Chondrocyte (in vitro differentiated cells): Measurements from ENCODE around the gene ZNF804B. TPM values are rescaled to one million over a fixed set of nuclear protein-coding genes. Genes with fewer than 3 reads are reported as not detected.

ENCODE experiments used
- DNase-seq: peaks from one replicate; pipeline ENCODE4 v3.0.0; 2021; ENCODE audit warnings: mixed read lengths, low spot score
- H3K27ac Mint-ChIP-seq: one replicate; pipeline ENCODE4 v1.8.0; 2021; ENCODE audit warnings: mild to moderate bottlenecking, moderate library complexity, mixed read lengths; ENCODE audit not compliant: unreplicated experiment
- H3K27me3 Mint-ChIP-seq: 2 replicates; pipeline ENCODE4 v1.8.0; 2021; ENCODE audit warnings: low read depth, mixed read lengths
- H3K36me3 Mint-ChIP-seq: 2 replicates; pipeline ENCODE4 v1.8.0; 2021; ENCODE audit warnings: low read depth, mixed read lengths
- H3K4me1 Mint-ChIP-seq: 2 replicates; pipeline ENCODE4 v1.8.0; 2021; ENCODE audit warnings: low read depth, mild to moderate bottlenecking, mixed read lengths
- H3K4me3 Mint-ChIP-seq: one replicate; pipeline ENCODE4 v1.8.0; 2021; ENCODE audit warnings: mild to moderate bottlenecking, moderate library complexity, mixed read lengths; ENCODE audit not compliant: unreplicated experiment
- H3K9me3 Mint-ChIP-seq: 2 replicates; pipeline ENCODE4 v1.8.0; 2021; ENCODE audit warnings: low read depth, mixed read lengths
- CTCF ChIP-seq: fragments of 200-600 bp; sonication (generic); IDR thresholded peaks from 2 replicates; pipeline ENCODE4 v1.5.0; 2021; ENCODE audit warnings: antibody characterized with exemption, mild to moderate bottlenecking, moderate library complexity
- total RNA-seq: library from RNA; stranded (reverse); gene quantifications from 3 replicates; pipeline ENCODE4 v1.2.1, GENCODE V29; 2021

The ZNF804B gene
- total RNA-seq, 1 donor from 2014 or later = not detected

GRCh38 chr7:89072081-89072480, 312.6 kb downstream of the ZNF804B start:
- peaks cover 5% of the 10 kb centered on the region for H3K9me3 Mint-ChIP-seq
- no peak overlapping the region for H3K4me3 Mint-ChIP-seq
- peaks cover 3% of the 10 kb centered on the region for H3K27me3 Mint-ChIP-seq
- no peak overlapping the region for H3K27ac Mint-ChIP-seq
- no peak for DNase-seq
- H3K36me3 Mint-ChIP-seq = peaks cover 2% of the 10 kb centered on the region
- no peak for TF ChIP-seq CTCF
- no peaks in the 10 kb centered on the region for H3K4me1 Mint-ChIP-seq

DNA sequence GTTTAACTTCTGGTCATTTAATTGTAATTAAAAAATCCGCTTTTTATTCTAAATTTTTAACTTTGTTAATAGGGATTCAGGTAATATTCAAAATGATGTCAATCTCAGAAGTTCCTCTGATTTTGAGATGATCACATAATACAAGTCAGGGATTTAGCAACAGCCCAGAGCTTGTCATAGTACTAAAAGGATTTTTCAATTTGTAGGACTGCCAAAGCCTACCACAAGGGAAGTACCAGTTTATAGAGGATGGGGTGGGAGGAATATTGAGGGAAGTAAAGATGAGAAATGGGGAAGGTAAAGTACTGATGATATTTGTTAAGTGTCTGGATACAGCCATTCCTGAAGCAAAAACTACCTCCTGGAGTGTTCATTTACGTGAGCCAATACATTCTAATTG, 314.3 kb downstream of the ZNF804B start:
- Mint-ChIP-seq H3K27ac (no peak overlapping the region), H3K36me3 (peaks cover 2% of the 10 kb centered on the region), H3K4me3 (no peak overlapping the region), H3K9me3 (peaks cover 5% of the 10 kb centered on the region), H3K4me1 (no peaks in the 10 kb centered on the region), H3K27me3 (peaks cover 3% of the 10 kb centered on the region)
- DNase-seq = no peak
- no peak for TF ChIP-seq CTCF

GRCh38 chr7:89077992-89078391, 318.5 kb downstream of the ZNF804B start:
- no peaks in the 10 kb centered on the region for H3K4me1 Mint-ChIP-seq

DNA sequence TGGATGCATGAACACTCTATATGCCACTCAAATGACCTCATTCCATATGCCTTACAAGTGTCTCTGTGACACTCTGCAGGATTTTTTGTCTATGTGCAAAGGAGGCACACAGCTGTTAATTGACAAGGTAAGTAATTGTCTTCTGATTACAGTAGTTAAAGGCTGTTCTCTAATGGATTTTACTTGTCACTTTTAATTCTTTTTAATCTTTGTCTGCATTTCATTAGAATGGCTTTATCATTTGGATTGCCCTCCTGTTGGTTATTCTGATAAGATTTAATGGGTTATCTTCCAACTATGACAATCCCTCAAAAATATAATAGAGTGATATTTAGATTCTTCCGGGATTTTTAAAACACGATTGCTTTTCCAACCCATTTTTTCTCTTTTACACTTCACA, 326.1 kb downstream of the ZNF804B start:
- Mint-ChIP-seq H3K4me1 (no peaks in the 10 kb centered on the region), H3K27ac (no peak overlapping the region), H3K27me3 (peaks cover 10% of the 10 kb centered on the region), H3K36me3 (no peaks in the 10 kb centered on the region), H3K9me3 (no peaks in the 10 kb centered on the region), H3K4me3 (no peak overlapping the region)
- TF ChIP-seq CTCF = no peak
- no peak for DNase-seq

More at GRCh38 chr7:89077992-89078391, 318.5 kb downstream of the ZNF804B start:
- H3K27me3 Mint-ChIP-seq = peaks cover 5% of the 10 kb centered on the region
- H3K36me3 Mint-ChIP-seq = peaks cover 2% of the 10 kb centered on the region
- no peak for TF ChIP-seq CTCF
- no peak overlapping the region for H3K27ac Mint-ChIP-seq
- DNase-seq = no peak
- H3K4me3 Mint-ChIP-seq = no peak overlapping the region
- H3K9me3 Mint-ChIP-seq = peaks cover 9% of the 10 kb centered on the region

DNA sequence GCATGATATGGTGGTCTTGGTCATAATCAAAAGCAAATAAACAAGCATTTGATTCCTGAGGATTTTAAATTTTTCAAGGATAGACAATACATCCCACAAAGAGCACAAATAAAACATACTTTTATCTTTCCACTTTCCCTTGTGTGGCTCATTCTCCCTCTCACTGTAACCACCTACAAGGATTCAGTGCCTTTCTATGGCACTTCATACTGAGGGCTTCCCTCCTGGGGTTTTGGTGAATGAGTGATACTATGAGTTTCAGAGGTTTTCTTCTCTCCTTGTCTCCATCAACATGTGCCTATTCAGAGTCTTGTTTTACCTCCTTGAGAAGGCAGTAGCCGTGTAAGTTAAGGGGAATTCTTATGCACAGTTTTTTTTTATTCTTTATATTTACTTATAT, 332.1 kb downstream of the ZNF804B start:
- no peak overlapping the region for H3K4me3 Mint-ChIP-seq
- no peaks in the 10 kb centered on the region for H3K36me3 Mint-ChIP-seq
- peaks cover 4% of the 10 kb centered on the region for H3K27me3 Mint-ChIP-seq
- H3K9me3 Mint-ChIP-seq = no peaks in the 10 kb centered on the region
- TF ChIP-seq CTCF = no peak
- no peaks in the 10 kb centered on the region for H3K4me1 Mint-ChIP-seq
- H3K27ac Mint-ChIP-seq = no peak overlapping the region
- no peak for DNase-seq
